Sigmoid colon (tissue), 4 donors: ENCODE measurements around the gene PJVK.

Source experiments
- CTCF ChIP-seq, 4 experiments: fragments of 450-650 bp in 3 of 4; fragments of 200-600 bp in 1 of 4; IDR thresholded peaks; one replicate each; pipeline ENCODE4 v1.5.1; 2016 to 2019; ENCODE audit warnings: antibody characterized with exemption in 4 of 4, mild to moderate bottlenecking in 3 of 4, moderate library complexity in 2 of 4
- EP300 ChIP-seq, 4 donors: sonication (generic); formaldehyde crosslinking; IDR thresholded peaks; one replicate each; pipeline ENCODE4 v1.6.1; 2017; ENCODE audit warnings: antibody characterized with exemption in 4 of 4
- POLR2A ChIP-seq, 2 donors: fragments of 450-650 bp; IDR thresholded peaks; one replicate each; pipeline ENCODE4 v1.6.1; 2016; ENCODE audit warnings: antibody characterized with exemption in 2 of 2, mild to moderate bottlenecking in 2 of 2, moderate library complexity in 2 of 2

- no peak for TF ChIP-seq CTCF (IDR thresholded peaks at IDR 0.05)
- TF ChIP-seq POLR2A (IDR thresholded peaks at IDR 0.05) = no peak
- no peak for TF ChIP-seq EP300 (IDR thresholded peaks at IDR 0.05)
Measured at GRCh38 chr2:178457390-178457886, 6.3 kb downstream of the PJVK start.
